Measurements from ENCODE around the gene AKT2. TPM values are rescaled to one million over a fixed set of nuclear protein-coding genes. Genes with fewer than 3 reads are reported as not detected.

Gene AKT2
- total RNA-seq, 1 donor from 2014 or later, result 103 TPM

GRCh38 chr19:40241809-40242384, 43.2 kb downstream of the AKT2 start:
- intact Hi-C loops (cut with DNase I), result no loop called here
- H3K36me3 ChIP-seq, result peaks cover 43% of the 10 kb centered on the region
- DNase-seq (no peak), ATAC-seq (peak; percentile 58)
- no peaks in the 10 kb centered on the region for H3K27me3 ChIP-seq
- H3K9me3 ChIP-seq, result no peaks in the 10 kb centered on the region
- no peak for TF ChIP-seq CTCF (IDR thresholded peaks at IDR 0.05)
- H3K27ac ChIP-seq, result peak overlapping the region; percentile 55
- H3K4me3 ChIP-seq, result no peak overlapping the region
- peaks cover 25% of the 10 kb centered on the region for H3K4me1 ChIP-seq

- no peak overlapping the region for H3K27ac ChIP-seq
- no peak for TF ChIP-seq CTCF (IDR thresholded peaks at IDR 0.05)
- no peak for DNase-seq
Measured at GRCh38 chr19:40241125-40241808, 43.9 kb downstream of the AKT2 start.

GRCh38 chr19:40240332-40240731, 44.8 kb downstream of the AKT2 start:
- Histone ChIP-seq H3K36me3 (peaks cover 59% of the 10 kb centered on the region), H3K27me3 (no peaks in the 10 kb centered on the region), H3K4me1 (peaks cover 21% of the 10 kb centered on the region), H3K27ac (no peak overlapping the region), H3K4me3 (no peak overlapping the region), H3K9me3 (no peaks in the 10 kb centered on the region)
- TF ChIP-seq CTCF (IDR thresholded peaks at IDR 0.05), result no peak
- no peak for DNase-seq
- intact Hi-C loops (cut with DNase I), result no loop called here
- ATAC-seq, result no peak

More at GRCh38 chr19:40241125-40241808, 43.9 kb downstream of the AKT2 start:
- intact Hi-C loops (cut with DNase I), result no loop called here
- Histone ChIP-seq H3K4me3 (no peak overlapping the region), H3K36me3 (peaks cover 49% of the 10 kb centered on the region), H3K4me1 (peaks cover 25% of the 10 kb centered on the region), H3K9me3 (no peaks in the 10 kb centered on the region), H3K27me3 (no peaks in the 10 kb centered on the region)
- ATAC-seq, result no peak

GRCh38 chr19:40239415-40240226, 45.5 kb downstream of the AKT2 start:
- peaks cover 66% of the 10 kb centered on the region for H3K36me3 ChIP-seq

GRCh38 chr19:40238775-40239174, 46.4 kb downstream of the AKT2 start:
- Histone ChIP-seq H3K36me3 (peaks cover 69% of the 10 kb centered on the region), H3K9me3 (no peaks in the 10 kb centered on the region), H3K27me3 (no peaks in the 10 kb centered on the region), H3K4me3 (no peak overlapping the region), H3K27ac (no peak overlapping the region), H3K4me1 (peaks cover 13% of the 10 kb centered on the region)
- intact Hi-C loops (cut with DNase I), result no loop called here
- DNase-seq, result no peak
- TF ChIP-seq CTCF (IDR thresholded peaks at IDR 0.05), result no peak
- no peak for ATAC-seq

More at GRCh38 chr19:40239415-40240226, 45.5 kb downstream of the AKT2 start:
- Histone ChIP-seq H3K4me3 (no peak overlapping the region), H3K9me3 (no peaks in the 10 kb centered on the region), H3K27me3 (no peaks in the 10 kb centered on the region), H3K4me1 (peaks cover 14% of the 10 kb centered on the region), H3K27ac (no peak overlapping the region)
- DNase-seq, result no peak
- intact Hi-C loops (cut with DNase I), result no loop called here
- no peak for ATAC-seq
- TF ChIP-seq CTCF (IDR thresholded peaks at IDR 0.05), result no peak
